ENCODE data around the gene PBXIP1. TPM values are rescaled to one million over a fixed set of nuclear protein-coding genes. Genes with fewer than 3 reads are reported as not detected.

PBXIP1 gene
- total RNA-seq, 1 experiment from 2014 or later: 21.6 TPM

DNA sequence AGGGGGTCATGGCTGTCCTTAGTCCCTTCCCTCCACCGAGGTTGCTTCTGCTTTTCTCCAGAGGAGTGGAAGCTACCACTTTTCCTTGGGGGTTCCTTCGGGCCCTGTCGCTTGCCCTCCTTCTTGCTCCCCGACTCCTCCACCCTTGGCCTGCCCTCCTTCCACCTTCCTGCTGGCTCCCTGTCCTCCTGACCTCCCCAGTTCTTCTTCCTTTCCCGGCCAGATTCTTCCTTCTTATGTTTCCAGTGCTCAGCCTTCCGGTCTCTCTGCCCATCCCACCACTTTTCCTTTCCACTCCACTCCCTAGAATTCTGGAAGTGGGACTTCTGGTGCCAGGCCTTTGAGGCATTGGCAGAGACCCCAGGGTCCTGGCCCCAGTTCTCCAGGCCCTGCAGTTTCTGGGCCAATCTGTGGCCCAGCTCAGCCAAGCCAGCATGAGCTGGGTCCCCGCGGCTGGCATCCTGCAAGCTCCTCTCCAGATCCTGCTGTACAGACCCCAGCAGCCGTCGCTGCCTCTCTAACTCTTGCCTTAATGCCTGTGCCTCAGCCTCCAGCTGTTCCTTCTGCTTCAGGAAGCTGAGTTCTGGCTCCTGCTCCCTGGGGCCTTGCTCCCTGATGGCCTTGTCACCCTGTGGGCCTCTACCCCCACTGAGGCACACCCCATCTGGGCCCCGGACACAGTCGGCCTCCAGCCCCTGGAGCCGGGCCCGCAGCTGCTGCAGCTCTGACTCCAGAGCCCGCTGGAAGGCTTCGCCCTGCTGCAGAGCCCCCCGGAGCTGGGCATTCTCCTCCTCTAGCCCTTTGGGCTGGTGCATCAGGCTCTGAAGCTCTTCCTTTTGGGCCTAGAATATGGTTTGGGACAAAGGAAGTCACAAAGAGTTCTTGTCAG is 9.7 kb downstream of the PBXIP1 start:
- Histone ChIP-seq H4K8ac (replicated peaks; ENCODE audit: insufficient read length, low read depth, low read length) (no peak overlapping the region), H3K4me2 (ENCODE audit: insufficient read depth, insufficient read length, low read length) (no peak overlapping the region), H3K14ac (ENCODE audit: insufficient read depth, low read length) (no peak overlapping the region), H3K79me2 (ENCODE audit: insufficient read depth, low read length) (no peaks in the 10 kb centered on the region), H3K27me3 (ENCODE audit: insufficient read depth, low read length) (no peaks in the 10 kb centered on the region), H3T11ph (ENCODE audit: low read length) (no peak overlapping the region), H3K9me3 (ENCODE audit: control insufficient read depth, low read depth, low read length) (no peaks in the 10 kb centered on the region), H2BK120ac (ENCODE audit: low read depth, low read length, poor library complexity, severe bottlenecking) (no peak overlapping the region), H2BK20ac (ENCODE audit: low read depth, low read length, poor library complexity, severe bottlenecking) (no peak overlapping the region), H4K5ac (ENCODE audit: insufficient read length, low read depth, low read length) (no peak overlapping the region), H2BK5ac (ENCODE audit: insufficient read length, low read length) (no peak overlapping the region), H2AK5ac (ENCODE audit: insufficient read length, low read length) (no peak overlapping the region), H3K23ac (ENCODE audit: insufficient read length, low read depth, low read length) (no peak overlapping the region), H2AFZ (ENCODE audit: low read length) (no peak overlapping the region), H3K9ac (ENCODE audit: extremely low read depth, insufficient read length, low read length) (no peak overlapping the region), H3K4me1 (ENCODE audit: insufficient read depth, low read length) (peaks cover 3% of the 10 kb centered on the region; the same call in 1 of the 2 replicates), H3K4ac (ENCODE audit: low read depth, low read length) (no peak overlapping the region), H3K23me2 (ENCODE audit: insufficient read length, low read depth, low read length, poor library complexity, severe bottlenecking) (no peaks in the 10 kb centered on the region), H3K56ac (ENCODE audit: insufficient read length, low read depth, low read length) (no peak overlapping the region), H3K79me1 (ENCODE audit: insufficient read depth, low read depth, low read length, poor library complexity, severe bottlenecking) (no peaks in the 10 kb centered on the region), H3K27ac (ENCODE audit: insufficient read length, low read depth, low read length) (no peak overlapping the region), H3K18ac (ENCODE audit: insufficient read length, low read depth, low read length) (no peak overlapping the region), H4K20me1 (ENCODE audit: control insufficient read depth, insufficient read depth, insufficient read length) (no peaks in the 10 kb centered on the region), H2BK15ac (ENCODE audit: low read depth, low read length) (no peak overlapping the region), H4K91ac (ENCODE audit: insufficient read length, low read depth, low read length) (no peak overlapping the region), H2BK12ac (ENCODE audit: insufficient read length, low read depth, low read length) (no peak overlapping the region)
- no CpG with 5 or more reads among the region's 17 CpGs for WGBS (ENCODE audit: extremely low coverage, insufficient read length, low lambda C conversion rate)
- H3K27ac Mint-ChIP-seq: 0 out of 7 replicates have a peak overlapping the region, but pooled peaks of 1 of the 3 experiments have one; percentile 36
- H3K36me3 Mint-ChIP-seq (ENCODE audit: insufficient read depth in 1 of 3, low read depth in 3 of 3): peaks cover 0 to 15% (median 10%) of the 10 kb centered on the region in 3 experiments; a peak in 6 of 7 replicates
- no peaks in the 10 kb centered on the region for H3K27me3 Mint-ChIP-seq (ENCODE audit: low read depth)
- TF ChIP-seq CTCF (conservative IDR thresholded peaks at IDR 0.05): no peak
- H3K4me3 Mint-ChIP-seq: no peak overlapping the region; a peak in 1 of 5 replicates
- H3K9me3 Mint-ChIP-seq: no peaks in the 10 kb centered on the region
- peaks cover 9% of the 10 kb centered on the region in 2 experiments for H3K4me1 Mint-ChIP-seq
- DNase-seq: no peak

Measured in H9 (cell line).